PC-9 (cell line): Measurements from ENCODE around the gene STRA6. TPM values are rescaled to one million over a fixed set of nuclear protein-coding genes. Genes with fewer than 3 reads are reported as not detected.

Source experiments
- BruUV-seq: library from RNA; stranded (reverse); fragments of 400-500 nt; replicated peaks from 2 replicates; lab custom pipeline; 2021; lab: Mats Ljungman, UMichigan
- CTCF ChIA-PET: fragments of 300-600 bp; sonication (Branson Sonifier 250); formaldehyde crosslinking; loops from one replicate; lab custom pipeline; 2022; ENCODE audit warnings: antibody characterized with exemption; lab: Charles Lee
- POLR2A ChIA-PET: fragments of 300-600 bp; sonication (Branson Sonifier 250); formaldehyde crosslinking; loops from one replicate; lab custom pipeline; 2022; ENCODE audit warnings: antibody characterized with exemption; ENCODE audit not compliant: unreplicated experiment; lab: Charles Lee
- DNase-seq, 2 experiments: peaks; one replicate each; pipeline versions ENCODE4 v3.0.0 to v3.0.0-alpha.2; 2015 to 2022; ENCODE audit warnings: mixed read lengths in 1 of 2
- H2AFZ ChIP-seq: fragments of 200-600 bp; sonication (generic); 2 replicates; pipeline ENCODE4 v1.8.1; 2017; ENCODE audit warnings: antibody characterized with exemption
- H3F3A ChIP-seq: fragments of 200-600 bp; sonication (generic); 2 replicates; pipeline ENCODE4 v1.8.1; 2017; ENCODE audit warnings: antibody characterized with exemption, mild to moderate bottlenecking, low read depth; ENCODE audit not compliant: insufficient read depth
- H3K27ac ChIP-seq: fragments of 200-600 bp; sonication (generic); 2 replicates; pipeline ENCODE4 v1.6.1; 2016; ENCODE audit warnings: mixed run types
- H3K27me3 ChIP-seq: fragments of 200-600 bp; sonication (generic); 2 replicates; pipeline ENCODE4 v1.6.1; 2016; ENCODE audit warnings: low read depth, mixed run types; ENCODE audit not compliant: insufficient read depth
- H3K36me3 ChIP-seq: fragments of 200-600 bp; sonication (generic); 2 replicates; pipeline ENCODE4 v1.6.1; 2016; ENCODE audit warnings: low read depth, mixed run types
- H3K4me1 ChIP-seq: fragments of 200-600 bp; sonication (generic); replicated peaks from 2 replicates; pipeline ENCODE4 v1.6.1; 2016; ENCODE audit warnings: mixed run types; ENCODE audit not compliant: insufficient read depth
- H3K4me2 ChIP-seq: fragments of 200-600 bp; sonication (generic); 2 replicates; pipeline ENCODE4 v1.6.1; 2017; ENCODE audit warnings: mixed run types
- H3K4me3 ChIP-seq: fragments of 200-600 bp; sonication (generic); 2 replicates; pipeline ENCODE4 v1.6.1; 2016; ENCODE audit warnings: mixed run types
- H3K79me2 ChIP-seq: fragments of 200-600 bp; sonication (generic); 2 replicates; pipeline ENCODE4 v1.6.1; 2017; ENCODE audit warnings: low read depth, mixed run types
- H3K9me2 ChIP-seq: fragments of 200-600 bp; sonication (generic); 2 replicates; pipeline ENCODE4 v1.8.1; 2017; ENCODE audit warnings: mild to moderate bottlenecking; ENCODE audit not compliant: insufficient read depth
- H3K9me3 ChIP-seq: fragments of 200-600 bp; sonication (generic); 2 replicates; pipeline ENCODE4 v1.8.1; 2016; ENCODE audit warnings: low read depth; ENCODE audit not compliant: insufficient read depth
- H4K20me1 ChIP-seq: fragments of 200-600 bp; sonication (generic); 2 replicates; pipeline ENCODE4 v1.8.1; 2017; ENCODE audit not compliant: insufficient read depth
- CTCF ChIP-seq: fragments of 200-600 bp; sonication (generic); conservative IDR thresholded peaks from 2 replicates; pipeline ENCODE4 v1.6.1; 2017; ENCODE audit warnings: mixed run types, antibody characterized with exemption, mild to moderate bottlenecking, moderate library complexity
- EZH2 ChIP-seq: fragments of 200-600 bp; sonication (generic); IDR thresholded peaks from 2 replicates; pipeline ENCODE4 v1.8.0; 2017; ENCODE audit warnings: antibody characterized with exemption, low read depth
- intact Hi-C: fragments of 100-400 bp; cut with micrococcal nuclease; formaldehyde crosslinking; loops from one replicate; pipeline ENCODE4 v1.10.0; 2022; ENCODE audit not compliant: unreplicated experiment
- total RNA-seq: library from RNA; stranded (reverse); gene quantifications from 2 replicates; pipeline ENCODE4 v1.2.3, GENCODE V29; 2021

The STRA6 gene
- total RNA-seq, 1 experiment from 2014 or later = 64.9 TPM

DNA sequence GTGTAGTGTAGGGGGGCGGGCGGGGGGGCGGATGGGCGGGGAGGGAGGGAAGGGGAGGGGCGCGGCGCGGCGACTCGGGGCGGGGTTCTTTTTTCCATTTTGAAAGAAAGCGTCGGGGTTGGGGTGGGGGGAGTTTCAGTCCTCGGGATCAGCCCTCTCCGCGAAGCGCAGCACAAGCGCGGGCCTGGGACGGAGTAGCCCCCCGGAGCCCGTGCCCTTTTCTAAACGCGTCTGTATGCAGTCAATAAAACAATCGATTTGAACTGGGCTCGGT, 66.1 kb downstream of the STRA6 start:
- H2AFZ ChIP-seq = peak overlapping the region; percentile 91
- no peak for DNase-seq
- H3K4me1 ChIP-seq = peaks cover 15% of the 10 kb centered on the region
- H4K20me1 ChIP-seq = no peaks in the 10 kb centered on the region
- no peaks in the 10 kb centered on the region for H3K9me3 ChIP-seq
- H3K4me3 ChIP-seq = peak overlapping the region; percentile 70
- peak overlapping the region; percentile 74 for H3K27ac ChIP-seq
- H3K9me2 ChIP-seq = no peaks in the 10 kb centered on the region
- CTCF ChIA-PET = no interaction called here
- no peaks in the 10 kb centered on the region for H3K79me2 ChIP-seq
- H3F3A ChIP-seq = peaks cover 7% of the 10 kb centered on the region; the same call in 1 of the 2 replicates
- BruUV-seq = no TSS peak
- H3K27me3 ChIP-seq = no peaks in the 10 kb centered on the region
- intact Hi-C loops = loop anchor here (1.0 to 2.0 kb wide), 3 partner anchors 42 to 104 kb away; no protein-coding TSS in a partner anchor
- POLR2A ChIA-PET = interaction anchor here (0.6 to 0.9 kb wide), 3 partner anchors 100 to 243 kb away, joined by 5 to 14 read pairs (median 8); partner anchors contain the start of gene CCDC33
- H3K4me2 ChIP-seq = peak overlapping the region; percentile 98
- no peaks in the 10 kb centered on the region for H3K36me3 ChIP-seq
- no peak for TF ChIP-seq EZH2
- no peak for TF ChIP-seq CTCF

- BruUV-seq = no TSS peak
- DNase-seq = no peak
- Histone ChIP-seq H2AFZ (no peak overlapping the region), H3K36me3 (no peaks in the 10 kb centered on the region), H3K27ac (no peak overlapping the region), H3K9me2 (no peaks in the 10 kb centered on the region), H4K20me1 (no peaks in the 10 kb centered on the region), H3K4me3 (no peak overlapping the region), H3K9me3 (no peaks in the 10 kb centered on the region), H3K4me2 (peak overlapping the region; percentile 81; the same call in 1 of the 2 replicates), H3K4me1 (peaks cover 12% of the 10 kb centered on the region), H3K79me2 (no peaks in the 10 kb centered on the region), H3K27me3 (no peaks in the 10 kb centered on the region; the same call in 1 of the 2 replicates), H3F3A (peaks cover 7% of the 10 kb centered on the region; the same call in 1 of the 2 replicates)
- TF ChIP-seq EZH2 (no peak), CTCF (no peak)
- intact Hi-C loops = no loop called here
- CTCF ChIA-PET = interaction anchor here (0.7 kb wide), 1 partner anchor 71 kb away, joined by 3 read pairs; no protein-coding TSS in a partner anchor
- POLR2A ChIA-PET = no interaction called here
Observed at GRCh38 chr15:74135041-74135565, 67.5 kb downstream of the STRA6 start.

- H3K36me3 ChIP-seq = no peaks in the 10 kb centered on the region
- intact Hi-C loops = no loop called here
Observed at GRCh38 chr15:74134387-74135027, 68.1 kb downstream of the STRA6 start.

More at GRCh38 chr15:74134387-74135027, 68.1 kb downstream of the STRA6 start:
- Histone ChIP-seq H2AFZ (no peak overlapping the region), H3K4me3 (no peak overlapping the region), H4K20me1 (no peaks in the 10 kb centered on the region), H3F3A (peaks cover 7% of the 10 kb centered on the region; the same call in 1 of the 2 replicates), H3K79me2 (no peaks in the 10 kb centered on the region), H3K9me2 (no peaks in the 10 kb centered on the region), H3K4me1 (peaks cover 12% of the 10 kb centered on the region), H3K9me3 (no peaks in the 10 kb centered on the region), H3K27ac (no peak overlapping the region), H3K27me3 (peaks cover 4% of the 10 kb centered on the region), H3K4me2 (no peak overlapping the region)
- no peak for DNase-seq
- no TSS peak for BruUV-seq
- ChIA-PET CTCF (interaction anchor here (0.6 kb wide), 1 partner anchor 83 kb away, joined by 6 read pairs; no protein-coding TSS in a partner anchor), POLR2A (no interaction called here)
- TF ChIP-seq EZH2 = no peak
- 0 out of 2 replicates have a peak, but pooled peaks have one; percentile 30 for TF ChIP-seq CTCF
